Measurements from ENCODE around the gene DDX27. TPM values are rescaled to one million over a fixed set of nuclear protein-coding genes. Genes with fewer than 3 reads are reported as not detected.

The DDX27 gene
- total and polyA plus RNA-seq, 2 of the 13 experiments (the other 11 are each of a cell fraction or from before 2014, with no cell fraction given) = 42.6 to 72.8 TPM

- Histone ChIP-seq H3K36me3 (replicated peaks in 1 of 2; ENCODE audit: control insufficient read depth in 1 of 2, insufficient read depth in 2 of 2, low read length in 2 of 2) (peaks cover 38 to 74% of the 10 kb centered on the region in 2 experiments), H3K4me2 (ENCODE audit: low read depth, low read length) (peak overlapping the region; percentile 18; the same call in 1 of the 2 replicates), H3K79me2 (ENCODE audit: insufficient read depth, low read length) (peaks cover 48% of the 10 kb centered on the region), H3K27ac (ENCODE audit: extremely low read length, insufficient read depth, low read length) (no peak overlapping the region), H3K9ac (ENCODE audit: insufficient read depth, low read depth, low read length) (no peak overlapping the region), H3K4me1 (ENCODE audit: insufficient read depth, low read length) (peaks cover 46% of the 10 kb centered on the region), H2AFZ (ENCODE audit: low read length) (no peak overlapping the region), H4K20me1 (ENCODE audit: insufficient read depth, low read length) (peaks cover 17% of the 10 kb centered on the region), H3K27me3 (ENCODE audit: control insufficient read depth in 1 of 2, insufficient read depth in 2 of 2, low read length in 2 of 2) (no peaks in the 10 kb centered on the region), H3K9me3 (ENCODE audit: low read length) (no peaks in the 10 kb centered on the region), H3K4me3 (replicated peaks in 1 of 3; ENCODE audit: insufficient read depth in 1 of 3, low read depth in 2 of 3, low read length in 3 of 3) (no peak overlapping the region)
- no TSS peak for BruUV-seq (replicated peaks)
- in situ Hi-C loops (cut with HindIII; ENCODE audit: extremely low pct_ligation_motif_present, low pct_unique_long_range_greater_than_20kb) = no loop called here
- ATAC-seq (no peak), DNase-seq (ENCODE audit: low spot score) (no peak), FAIRE-seq (no peak)
- ChIA-PET CTCF (ENCODE audit: low intra/inter-chr PET ratio, low total read pairs) (no interaction called here), POLR2A (interaction anchor here (1.6 to 1.7 kb wide), 2 partner anchors 9 kb away, joined by 4 to 7 read pairs; partner anchors contain the start of gene ZNFX1)
- intact Hi-C loops (cut with micrococcal nuclease; ENCODE audit: unreplicated experiment) = no loop called here
- WGBS (ENCODE audit: low lambda C conversion rate) = 91% methylated on average over 1 of the region's 1 CpG
- TF ChIP-seq PCBP1 (IDR thresholded peaks at IDR 0.05; ENCODE audit: borderline replicate concordance, low read depth, low read length) (no peak), ZMYM3 (CRISPR knock-in tag; IDR thresholded peaks at IDR 0.05) (peak; percentile 47; the same call in 1 of the 2 replicates), ZMYM2 (CRISPR knock-in tag; IDR thresholded peaks at IDR 0.05) (0 out of 2 replicates have a peak, but pooled peaks have one; percentile 49), ZNF354B (CRISPR knock-in tag; IDR thresholded peaks at IDR 0.05) (no peak), SKI (IDR thresholded peaks at IDR 0.05; ENCODE audit: partially characterized antibody) (no peak), TBX2 (CRISPR knock-in tag; IDR thresholded peaks at IDR 0.05; ENCODE audit: borderline replicate concordance) (no peak), AHR (CRISPR knock-in tag; IDR thresholded peaks at IDR 0.05) (no peak), ZNF34 (CRISPR knock-in tag; IDR thresholded peaks at IDR 0.05; ENCODE audit: borderline replicate concordance) (no peak), CC2D1A (CRISPR knock-in tag; IDR thresholded peaks at IDR 0.05) (no peak), ZNF747 (CRISPR knock-in tag; IDR thresholded peaks at IDR 0.05; ENCODE audit: borderline replicate concordance) (no peak)
- TF ChIP-seq, protein P1, sequence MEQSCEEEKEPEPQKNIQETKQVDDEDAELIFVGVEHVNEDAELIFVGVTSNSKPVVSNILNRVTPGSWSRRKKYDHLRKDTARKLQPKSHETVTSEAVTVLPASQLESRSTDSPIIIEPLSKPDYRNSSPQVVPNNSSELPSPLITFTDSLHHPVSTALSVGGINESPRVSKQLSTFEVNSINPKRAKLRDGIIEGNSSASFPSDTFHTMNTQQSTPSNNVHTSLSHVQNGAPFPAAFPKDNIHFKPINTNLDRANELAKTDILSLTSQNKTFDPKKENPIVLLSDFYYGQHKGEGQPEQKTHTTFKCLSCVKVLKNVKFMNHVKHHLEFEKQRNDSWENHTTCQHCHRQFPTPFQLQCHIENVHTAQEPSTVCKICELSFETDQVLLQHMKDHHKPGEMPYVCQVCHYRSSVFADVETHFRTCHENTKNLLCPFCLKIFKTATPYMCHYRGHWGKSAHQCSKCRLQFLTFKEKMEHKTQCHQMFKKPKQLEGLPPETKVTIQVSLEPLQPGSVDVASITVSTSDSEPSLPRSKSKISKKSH (CRISPR knock-in tag; IDR thresholded peaks at IDR 0.05; ENCODE audit: borderline replicate concordance) = no peak
- TF ChIP-seq, protein P2, sequence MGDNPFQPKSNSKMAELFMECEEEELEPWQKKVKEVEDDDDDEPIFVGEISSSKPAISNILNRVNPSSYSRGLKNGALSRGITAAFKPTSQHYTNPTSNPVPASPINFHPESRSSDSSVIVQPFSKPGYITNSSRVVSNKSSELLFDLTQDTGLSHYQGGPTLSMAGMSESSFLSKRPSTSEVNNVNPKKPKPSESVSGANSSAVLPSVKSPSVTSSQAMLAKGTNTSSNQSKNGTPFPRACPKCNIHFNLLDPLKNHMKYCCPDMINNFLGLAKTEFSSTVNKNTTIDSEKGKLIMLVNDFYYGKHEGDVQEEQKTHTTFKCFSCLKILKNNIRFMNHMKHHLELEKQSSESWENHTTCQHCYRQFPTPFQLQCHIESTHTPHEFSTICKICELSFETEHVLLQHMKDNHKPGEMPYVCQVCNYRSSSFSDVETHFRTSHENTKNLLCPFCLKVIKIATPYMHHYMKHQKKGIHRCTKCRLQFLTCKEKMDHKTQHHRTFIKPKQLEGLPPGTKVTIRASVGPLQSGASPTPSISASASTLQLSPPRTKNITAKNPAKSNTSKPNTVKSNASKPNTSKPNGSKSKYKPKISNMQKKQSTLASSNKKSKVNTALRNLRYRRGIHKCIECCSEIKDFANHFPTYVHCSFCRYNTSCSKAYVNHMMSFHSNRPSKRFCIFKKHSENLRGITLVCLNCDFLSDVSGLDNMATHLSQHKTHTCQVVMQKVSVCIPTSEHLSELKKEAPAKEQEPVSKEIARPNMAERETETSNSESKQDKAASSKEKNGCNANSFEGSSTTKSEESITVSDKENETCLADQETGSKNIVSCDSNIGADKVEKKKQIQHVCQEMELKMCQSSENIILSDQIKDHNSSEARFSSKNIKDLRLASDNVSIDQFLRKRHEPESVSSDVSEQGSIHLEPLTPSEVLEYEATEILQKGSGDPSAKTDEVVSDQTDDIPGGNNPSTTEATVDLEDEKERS (CRISPR knock-in tag; IDR thresholded peaks at IDR 0.05) = 0 out of 2 replicates have a peak, but pooled peaks have one; percentile 27
- TF ChIP-seq, protein P3, sequence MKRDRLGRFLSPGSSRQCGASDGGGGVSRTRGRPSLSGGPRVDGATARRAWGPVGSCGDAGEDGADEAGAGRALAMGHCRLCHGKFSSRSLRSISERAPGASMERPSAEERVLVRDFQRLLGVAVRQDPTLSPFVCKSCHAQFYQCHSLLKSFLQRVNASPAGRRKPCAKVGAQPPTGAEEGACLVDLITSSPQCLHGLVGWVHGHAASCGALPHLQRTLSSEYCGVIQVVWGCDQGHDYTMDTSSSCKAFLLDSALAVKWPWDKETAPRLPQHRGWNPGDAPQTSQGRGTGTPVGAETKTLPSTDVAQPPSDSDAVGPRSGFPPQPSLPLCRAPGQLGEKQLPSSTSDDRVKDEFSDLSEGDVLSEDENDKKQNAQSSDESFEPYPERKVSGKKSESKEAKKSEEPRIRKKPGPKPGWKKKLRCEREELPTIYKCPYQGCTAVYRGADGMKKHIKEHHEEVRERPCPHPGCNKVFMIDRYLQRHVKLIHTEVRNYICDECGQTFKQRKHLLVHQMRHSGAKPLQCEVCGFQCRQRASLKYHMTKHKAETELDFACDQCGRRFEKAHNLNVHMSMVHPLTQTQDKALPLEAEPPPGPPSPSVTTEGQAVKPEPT (CRISPR knock-in tag; IDR thresholded peaks at IDR 0.05; ENCODE audit: low read depth) = no peak
- TF ChIP-seq, protein P4, sequence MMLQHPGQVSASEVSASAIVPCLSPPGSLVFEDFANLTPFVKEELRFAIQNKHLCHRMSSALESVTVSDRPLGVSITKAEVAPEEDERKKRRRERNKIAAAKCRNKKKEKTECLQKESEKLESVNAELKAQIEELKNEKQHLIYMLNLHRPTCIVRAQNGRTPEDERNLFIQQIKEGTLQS (CRISPR knock-in tag; IDR thresholded peaks at IDR 0.05) = no peak
Observed at GRCh38 chr20:49268600-49269365, 49.6 kb downstream of the DDX27 start.
